Hematopoietic multipotent progenitor cell treated with erythropoietin and hydrocortisone succinate and interleukin-3 and kit ligand, for 8 days (in vitro differentiated cells): ENCODE data around the gene ELAVL1.

Experiments
- DNase-seq: peaks from one replicate; pipeline ENCODE4 v3.0.0-alpha.2; 2015

Gene ELAVL1

GRCh38 chr19:7983995-7984837 is 21.2 kb downstream of the ELAVL1 start:
- no peak for DNase-seq

DNA sequence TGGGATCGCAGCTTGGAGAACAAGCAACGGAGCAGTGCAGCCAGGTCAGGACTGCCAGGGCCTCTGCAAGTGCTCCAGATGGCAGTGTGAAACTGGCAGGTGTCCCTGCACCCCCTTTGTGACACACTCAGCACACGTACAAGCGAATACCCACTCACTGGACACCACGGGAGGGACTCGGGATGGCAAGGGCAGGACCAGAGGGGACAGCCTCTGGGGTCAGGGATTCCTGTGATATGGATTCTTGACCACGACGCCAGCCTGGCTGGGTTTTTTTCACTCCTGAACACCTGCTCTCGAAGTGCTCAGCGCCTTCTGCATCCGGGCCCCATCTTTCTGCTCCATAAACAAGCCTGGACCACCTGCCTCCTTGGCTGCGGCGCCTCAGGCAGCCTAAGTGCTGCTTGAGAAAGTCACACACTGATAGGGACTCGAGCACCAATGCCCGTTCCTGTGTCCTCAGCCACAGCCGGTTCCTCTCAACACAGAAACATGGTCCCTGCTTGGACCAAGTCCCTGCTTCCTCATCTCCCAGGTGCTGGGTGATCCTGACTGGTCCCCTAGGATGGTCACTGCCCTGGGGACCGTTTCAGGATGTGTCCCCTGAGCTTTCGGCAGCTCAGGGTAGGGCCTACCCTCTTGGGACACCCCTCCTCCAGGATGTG is 22.0 kb downstream of the ELAVL1 start:
- DNase-seq = no peak

GRCh38 chr19:7982651-7983099 is 22.8 kb downstream of the ELAVL1 start:
- DNase-seq = no peak

DNA sequence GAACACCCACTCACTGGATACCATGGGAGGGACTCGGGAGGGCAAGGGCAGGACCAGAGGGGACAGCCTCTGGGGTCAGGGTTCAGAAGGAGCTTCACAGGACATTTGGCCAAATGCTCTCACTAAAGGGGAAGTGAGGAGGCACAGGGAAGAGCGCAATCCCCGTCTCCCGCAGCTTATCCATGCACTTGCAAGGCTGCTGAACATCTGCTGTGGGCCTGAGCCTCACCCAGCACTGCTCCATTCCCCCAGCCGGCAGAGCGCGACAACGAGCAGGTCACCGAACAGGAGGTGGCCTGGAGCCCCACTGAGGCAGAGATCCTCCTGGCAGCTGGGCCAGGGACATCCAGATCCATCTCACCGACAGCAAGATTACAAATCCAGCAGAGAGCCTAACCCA is 23.3 kb downstream of the ELAVL1 start:
- DNase-seq = no peak

DNA sequence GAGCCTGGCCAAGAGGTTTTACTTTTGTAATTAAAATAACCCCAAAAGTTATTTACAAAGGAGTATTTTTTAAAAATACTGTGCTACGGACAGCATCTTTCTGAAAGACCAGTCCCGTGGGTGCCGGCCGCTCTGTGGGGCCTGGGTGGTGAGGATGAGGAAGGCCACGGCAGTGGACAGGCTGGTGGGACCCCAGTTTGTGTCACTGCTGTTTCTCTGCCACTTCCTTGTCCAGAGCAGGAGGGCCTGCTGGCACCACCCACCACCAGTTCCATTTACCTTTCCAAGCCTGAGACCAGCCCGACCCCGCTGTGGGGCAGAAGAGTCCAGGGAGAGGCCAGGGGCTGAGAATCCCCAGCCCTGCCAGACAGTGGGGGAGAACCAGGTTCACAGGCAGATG is 23.8 kb downstream of the ELAVL1 start:
- DNase-seq = no peak

- no peak for DNase-seq
These were observed 24.2 kb downstream of the ELAVL1 start for GRCh38 chr19:7981199-7981598.

GRCh38 chr19:7980635-7981121 is 24.8 kb downstream of the ELAVL1 start:
- DNase-seq = no peak

- no peak for DNase-seq
These were observed 25.3 kb downstream of the ELAVL1 start for GRCh38 chr19:7980168-7980567.

DNA sequence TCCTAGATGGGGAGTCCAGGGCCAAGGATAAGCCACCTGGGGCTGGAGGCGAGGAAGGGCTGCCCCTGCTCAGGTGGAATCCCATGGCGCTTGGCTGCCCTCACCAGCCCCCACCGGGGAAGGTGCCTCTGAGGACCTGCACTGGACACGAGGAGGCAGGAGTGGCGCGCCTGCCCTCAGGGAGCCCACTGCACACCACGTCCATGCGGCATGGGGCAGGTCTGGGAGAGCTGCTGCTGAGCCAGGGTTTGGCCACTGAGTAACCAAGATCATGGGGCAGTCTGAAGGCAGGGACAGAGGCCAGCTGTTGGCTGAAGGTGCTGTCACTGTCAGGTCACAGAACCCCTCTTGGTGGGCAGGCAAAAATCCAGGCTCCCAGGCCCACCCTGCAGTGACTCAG is 25.9 kb downstream of the ELAVL1 start:
- no peak for DNase-seq

- no peak for DNase-seq
These were observed 26.4 kb downstream of the ELAVL1 start for GRCh38 chr19:7979011-7979410.

DNA sequence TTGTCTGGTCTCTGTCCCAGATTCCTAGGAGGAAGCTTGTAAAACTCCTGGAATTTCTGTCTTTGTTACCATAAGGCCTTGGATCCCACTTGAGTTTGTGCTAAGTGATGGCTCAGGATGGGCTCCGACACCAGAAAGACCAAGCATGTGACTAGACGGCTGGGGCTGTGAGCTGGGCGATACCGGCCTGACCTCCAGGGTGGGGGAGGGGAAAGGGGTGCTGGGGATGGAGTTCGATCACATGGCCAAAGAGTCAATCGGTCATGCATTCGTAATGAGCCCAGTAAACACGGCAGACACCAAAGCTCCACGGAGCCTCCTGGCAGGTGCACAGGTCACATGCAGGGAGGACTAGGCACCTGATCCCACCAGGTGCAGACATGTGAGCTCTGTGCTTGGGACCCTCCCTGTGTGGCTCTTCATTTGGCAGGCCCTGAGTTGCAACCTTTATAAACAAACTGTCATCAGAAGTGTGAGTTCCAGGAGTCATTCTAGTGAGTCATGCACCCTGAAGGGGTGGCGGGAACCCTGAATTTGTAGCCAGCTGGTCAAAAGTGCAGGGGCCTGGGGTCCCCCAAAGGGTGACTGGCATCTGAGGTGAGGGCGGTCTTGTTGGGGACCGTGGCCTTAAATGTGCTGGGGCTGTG is 27.1 kb downstream of the ELAVL1 start:
- DNase-seq = no peak

DNA sequence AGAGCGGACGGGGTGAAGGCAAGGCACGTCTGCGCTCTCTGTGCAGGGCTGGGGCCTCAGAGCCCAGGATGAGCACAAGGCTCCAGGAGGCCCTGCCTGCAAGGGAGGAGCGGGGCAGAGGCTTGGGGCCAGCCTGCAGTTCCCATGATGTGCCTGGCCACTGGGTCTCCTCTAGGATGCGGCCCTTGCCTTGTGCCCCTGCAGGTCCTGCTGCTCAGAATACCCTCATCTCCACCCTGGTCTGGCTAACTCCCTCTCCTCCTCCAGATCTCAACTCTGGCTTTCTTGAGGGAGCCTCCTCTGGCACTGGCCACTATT is 27.8 kb downstream of the ELAVL1 start:
- no peak for DNase-seq

- DNase-seq = no peak
These were observed 28.3 kb downstream of the ELAVL1 start for GRCh38 chr19:7977021-7977722.

DNA sequence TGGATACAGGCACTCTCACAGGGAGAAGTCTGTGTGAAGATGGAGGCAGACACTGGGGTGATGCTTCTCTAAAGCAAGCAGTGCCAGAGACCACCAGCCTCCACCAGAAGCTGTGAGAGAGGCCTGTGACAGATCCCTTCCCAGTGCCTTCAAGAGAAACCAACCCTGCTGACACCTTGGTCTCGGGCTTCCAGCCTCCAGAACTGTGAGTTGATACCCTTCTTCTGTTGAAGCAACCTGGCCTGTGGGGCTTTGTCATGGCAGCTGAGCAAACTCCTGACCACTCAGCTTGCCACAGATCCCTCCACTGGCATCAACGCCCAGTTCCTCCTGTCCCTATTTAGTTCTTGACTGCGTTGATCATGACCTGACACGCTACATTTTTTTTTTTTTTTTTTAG is 29.0 kb downstream of the ELAVL1 start:
- DNase-seq = no peak

GRCh38 chr19:7975037-7975436 is 30.4 kb downstream of the ELAVL1 start:
- no peak for DNase-seq

DNA sequence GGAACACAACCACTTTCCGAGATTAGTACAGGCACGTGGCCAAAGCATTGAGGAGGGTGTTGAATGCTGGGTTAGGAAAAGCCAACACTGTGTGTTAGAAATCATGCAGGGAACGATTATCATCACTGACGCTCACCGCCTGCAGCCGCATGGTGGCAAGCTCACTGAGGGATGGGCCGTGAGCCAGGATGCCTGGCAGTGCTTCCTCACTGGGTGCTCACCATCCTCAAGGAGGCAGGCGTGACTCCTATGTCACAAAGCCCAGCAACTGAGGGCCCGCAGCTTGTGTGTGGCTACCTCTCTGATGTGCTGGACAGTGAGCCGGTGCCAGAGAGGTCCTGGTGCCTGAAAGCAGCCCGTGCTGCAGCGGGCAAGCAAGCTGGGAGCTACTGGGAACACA is 31.6 kb downstream of the ELAVL1 start:
- DNase-seq = no peak

DNA sequence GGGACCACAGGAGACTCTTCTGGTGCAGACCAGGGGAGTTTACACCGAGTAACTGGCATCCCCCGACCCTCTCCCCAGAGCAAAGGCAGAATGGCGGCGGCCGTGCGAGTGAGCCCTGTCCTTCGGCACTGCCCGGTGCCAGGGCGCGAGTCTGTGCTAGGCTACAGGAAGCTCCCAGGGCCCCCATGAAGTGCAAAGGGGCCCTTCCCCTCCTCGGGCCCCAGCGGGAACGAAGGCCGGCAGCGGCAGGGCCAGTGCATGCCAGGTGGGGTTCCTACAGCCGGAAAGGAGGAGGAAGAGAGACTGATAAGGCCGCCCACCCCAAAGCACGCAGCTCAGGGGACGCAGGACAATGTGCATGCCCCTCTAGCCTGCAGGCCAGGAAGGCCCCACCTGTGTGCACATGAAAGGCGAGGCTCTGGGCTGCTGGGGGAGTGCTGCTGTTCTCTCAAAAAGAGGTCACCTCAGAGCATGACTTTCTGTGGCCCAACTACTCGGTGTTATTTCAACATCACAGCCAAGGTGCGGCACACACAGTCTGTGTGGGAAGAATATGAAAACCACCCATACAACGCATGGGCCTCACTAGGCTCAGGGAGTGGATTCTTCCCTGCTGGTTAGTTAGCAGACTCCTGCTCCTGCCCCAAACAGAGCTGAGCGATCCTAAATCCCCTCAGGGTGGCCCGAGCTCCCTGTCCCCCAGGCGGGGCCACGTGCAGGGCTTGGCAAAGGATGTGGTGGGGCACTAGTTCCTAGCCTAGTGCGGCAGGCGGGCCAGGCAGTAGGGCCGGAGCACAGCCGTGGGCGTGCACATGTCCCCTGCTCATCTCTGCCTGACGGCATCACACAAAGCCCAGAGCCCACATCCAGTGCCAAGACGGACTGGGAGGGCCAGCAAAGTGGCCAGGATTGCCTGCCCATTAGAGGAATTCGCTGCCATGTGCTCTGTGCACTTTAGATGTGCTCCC is 33.6 kb downstream of the ELAVL1 start:
- DNase-seq = no peak

DNA sequence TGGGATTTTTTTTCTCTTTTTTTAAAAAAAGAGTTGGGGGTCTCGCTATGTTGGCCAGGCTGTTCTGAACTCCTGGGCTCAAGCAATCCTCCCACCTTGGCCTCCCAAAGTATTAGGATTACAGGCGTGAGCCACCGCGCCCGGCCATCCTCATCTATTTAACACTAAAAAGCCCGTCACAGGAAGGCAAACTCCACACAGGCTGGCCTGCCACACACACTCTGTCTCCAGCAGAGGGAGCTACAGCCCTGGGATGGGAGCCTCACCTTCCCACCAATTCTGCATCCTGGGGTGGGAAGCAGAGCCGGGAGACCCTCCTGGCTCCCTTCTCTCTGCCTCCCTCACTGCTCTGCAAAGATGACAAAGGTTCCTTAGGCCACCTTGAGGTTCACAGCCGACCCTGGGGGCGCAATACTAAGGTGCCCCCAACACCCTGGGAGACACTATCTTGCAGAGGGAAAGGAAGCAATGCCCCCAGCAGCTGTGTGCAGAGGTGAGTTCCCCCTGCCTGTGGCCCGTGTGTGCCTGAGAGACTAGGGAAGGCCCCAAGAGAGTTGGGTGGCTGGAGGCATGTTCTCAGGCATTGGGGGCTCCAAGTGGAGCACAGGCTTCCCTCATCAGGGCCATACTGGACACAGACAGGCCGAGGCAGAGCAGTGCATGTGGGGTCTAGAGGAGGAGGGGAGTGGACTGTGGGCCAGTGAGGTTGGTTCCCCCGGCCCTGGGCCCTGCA is 34.6 kb downstream of the ELAVL1 start:
- peak; percentile 57 for DNase-seq

DNA sequence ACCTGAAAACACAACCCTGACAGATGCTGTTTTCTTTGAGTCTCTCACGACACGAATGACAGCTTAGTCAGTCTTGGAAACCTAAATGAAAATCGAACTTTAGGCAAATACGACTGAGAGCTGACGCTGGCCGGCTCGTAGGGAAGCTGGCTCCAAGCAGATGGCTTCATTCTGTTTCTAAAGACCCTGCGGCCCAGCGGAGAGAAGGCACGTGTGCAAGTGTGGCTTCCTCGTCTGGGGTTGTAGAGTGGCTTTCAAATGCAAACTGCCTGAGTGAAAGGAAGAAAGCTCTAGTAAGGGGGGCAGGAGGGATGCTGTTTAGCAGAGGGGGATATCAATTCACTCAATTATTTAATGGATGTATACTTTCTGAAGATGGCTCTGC is 35.9 kb downstream of the ELAVL1 start:
- DNase-seq = no peak

GRCh38 chr19:7968796-7969554 is 36.5 kb downstream of the ELAVL1 start:
- peak; percentile 59 for DNase-seq
